HG02759 (cell line): ENCODE measurements around the gene RHOD.

Experiments
- ATAC-seq: cut with Tn5 transposase; IDR thresholded peaks from one replicate; pipeline ENCODE4 v1.9.1; 2021; ENCODE audit warnings: mild to moderate bottlenecking, moderate library complexity; ENCODE audit not compliant: unreplicated experiment

RHOD gene

DNA sequence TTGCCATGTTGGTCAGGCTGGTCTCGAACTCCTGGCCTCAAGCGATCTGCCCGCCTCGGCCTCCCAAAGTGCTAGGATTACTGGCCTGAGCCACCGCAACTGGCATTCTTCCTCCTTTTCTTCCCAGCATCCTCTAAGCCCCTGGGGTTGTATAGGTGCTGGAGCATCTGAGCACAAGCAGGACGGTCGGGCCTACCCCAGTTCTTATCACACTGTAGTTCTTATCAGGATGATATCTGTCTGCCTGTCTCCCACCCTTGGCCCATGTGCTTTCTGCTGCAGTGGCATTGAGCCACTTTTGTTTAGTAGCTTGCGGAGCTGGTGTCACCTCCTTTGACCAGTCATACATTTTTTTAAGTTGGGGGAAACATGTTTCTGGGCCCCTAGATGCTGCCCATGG, 1.9 kb downstream of the RHOD start:
- no peak for ATAC-seq

DNA sequence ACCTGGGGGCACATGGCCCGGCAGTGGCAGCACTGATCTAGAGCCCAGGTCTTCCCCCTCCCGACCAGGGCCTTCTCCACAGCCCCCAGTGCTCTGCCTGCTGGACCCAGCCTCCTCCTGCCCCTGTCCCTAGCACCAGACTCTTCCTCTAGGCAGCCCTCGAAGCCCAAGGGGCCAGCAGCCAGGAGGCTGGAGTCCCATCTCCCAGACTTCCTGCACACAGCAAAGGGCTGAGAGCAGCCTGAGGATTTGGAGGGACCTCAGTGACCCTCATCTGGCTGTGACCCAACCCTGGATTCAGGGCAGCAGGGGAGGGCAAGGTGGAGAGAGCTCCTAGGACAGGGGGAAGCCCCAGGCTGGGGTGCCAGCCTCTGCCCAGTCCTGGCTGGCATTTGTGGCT, 3.0 kb downstream of the RHOD start:
- no peak for ATAC-seq

- no peak for ATAC-seq
These were observed 3.5 kb downstream of the RHOD start for GRCh38 chr11:67060111-67060522.

DNA sequence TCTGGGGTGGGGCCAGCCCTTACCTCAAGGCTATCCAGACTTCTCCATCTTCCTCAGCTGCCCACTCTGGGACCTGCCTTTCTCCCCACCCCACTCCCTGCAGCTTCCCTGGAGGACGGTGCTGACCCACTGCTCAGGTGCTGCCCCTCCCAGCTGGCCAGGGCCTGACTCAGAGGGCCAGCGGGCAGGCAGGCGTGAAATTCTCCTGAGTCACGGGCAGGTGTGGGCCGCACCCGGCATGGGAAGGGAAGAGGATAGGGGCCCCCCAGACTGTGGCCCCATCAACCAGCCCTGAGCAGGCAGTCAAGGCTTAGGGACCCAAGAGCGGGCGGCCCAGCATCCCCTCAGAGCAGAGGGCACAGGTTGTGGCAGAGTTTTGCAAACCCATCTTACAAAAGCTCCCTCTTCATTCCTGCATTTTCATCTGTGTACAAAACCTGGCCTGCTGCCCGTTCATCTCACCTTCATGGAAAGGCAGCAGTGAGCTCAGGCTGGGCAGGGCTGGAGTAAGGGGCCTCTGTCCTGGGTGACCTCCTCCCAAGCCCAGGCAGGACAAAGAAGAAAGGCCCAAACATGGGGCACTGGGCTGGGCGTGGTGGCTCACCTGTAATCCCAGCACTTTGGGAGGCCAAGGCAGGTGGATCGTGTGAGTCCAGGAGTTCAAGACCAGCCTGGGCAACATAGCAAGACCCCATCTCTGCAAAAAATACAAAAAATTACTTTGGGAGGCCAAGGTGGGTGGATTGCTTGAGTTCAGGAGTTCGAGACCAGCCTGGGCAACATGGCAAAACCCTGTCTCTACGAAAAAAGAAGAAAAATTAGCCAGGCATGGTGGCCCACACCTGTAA, 6.1 kb downstream of the RHOD start:
- ATAC-seq: no peak

DNA sequence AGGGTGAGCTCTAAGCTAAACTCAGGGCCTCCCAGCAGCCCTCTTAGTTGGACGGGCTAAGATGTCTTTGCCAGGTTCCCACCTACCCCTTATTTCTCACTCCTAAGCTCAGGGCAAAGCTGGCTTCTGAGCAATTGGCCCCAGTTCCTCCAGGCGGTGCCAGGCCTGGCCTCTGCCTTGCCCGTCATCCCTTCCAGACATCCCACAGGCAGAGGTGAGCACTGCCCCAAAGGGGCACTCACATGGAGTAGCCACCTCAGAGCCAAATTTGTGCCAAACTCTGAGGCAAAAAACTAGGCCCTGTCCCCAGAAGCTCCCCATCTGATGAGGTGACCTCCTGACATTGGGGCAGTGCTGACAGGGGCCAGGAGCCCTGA, 9.7 kb downstream of the RHOD start:
- no peak for ATAC-seq

DNA sequence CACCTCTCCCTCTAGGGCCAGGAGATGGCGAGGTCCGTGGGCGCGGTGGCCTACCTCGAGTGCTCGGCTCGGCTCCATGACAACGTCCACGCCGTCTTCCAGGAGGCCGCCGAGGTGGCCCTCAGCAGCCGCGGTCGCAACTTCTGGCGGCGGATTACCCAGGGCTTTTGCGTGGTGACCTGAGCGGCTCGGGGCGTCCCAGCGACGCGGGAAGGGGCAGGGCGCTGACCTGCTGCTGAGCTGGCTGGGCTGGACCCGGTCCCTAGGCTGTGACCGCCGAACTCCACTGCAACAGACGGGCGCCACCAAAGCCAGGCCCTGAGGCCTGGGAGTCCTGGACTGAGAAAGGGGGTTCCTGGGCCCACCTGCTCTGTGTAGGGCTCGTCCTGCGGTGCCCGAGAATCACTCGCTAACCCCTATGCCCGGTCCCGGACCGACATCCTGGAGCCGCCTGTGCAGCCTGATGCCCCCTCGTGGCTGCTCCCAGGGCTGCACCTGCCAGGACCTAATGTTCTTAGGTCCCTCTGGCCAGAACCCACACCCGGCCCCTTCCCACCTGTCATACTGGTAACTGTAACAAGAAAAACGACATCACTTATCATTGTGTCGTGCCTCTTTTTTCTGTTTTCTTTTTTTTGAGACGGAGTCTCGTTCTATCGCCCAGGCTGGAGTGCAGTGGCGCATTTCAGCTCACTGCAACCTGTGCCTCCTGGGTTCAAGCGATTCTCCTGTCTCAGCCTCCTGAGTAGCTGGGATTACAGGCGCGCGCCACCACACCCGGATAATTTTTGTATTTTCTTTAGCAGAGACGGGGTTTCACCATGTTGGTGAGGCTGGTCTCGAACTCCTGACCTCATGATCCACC, 15.0 kb downstream of the RHOD start:
- ATAC-seq: no peak

DNA sequence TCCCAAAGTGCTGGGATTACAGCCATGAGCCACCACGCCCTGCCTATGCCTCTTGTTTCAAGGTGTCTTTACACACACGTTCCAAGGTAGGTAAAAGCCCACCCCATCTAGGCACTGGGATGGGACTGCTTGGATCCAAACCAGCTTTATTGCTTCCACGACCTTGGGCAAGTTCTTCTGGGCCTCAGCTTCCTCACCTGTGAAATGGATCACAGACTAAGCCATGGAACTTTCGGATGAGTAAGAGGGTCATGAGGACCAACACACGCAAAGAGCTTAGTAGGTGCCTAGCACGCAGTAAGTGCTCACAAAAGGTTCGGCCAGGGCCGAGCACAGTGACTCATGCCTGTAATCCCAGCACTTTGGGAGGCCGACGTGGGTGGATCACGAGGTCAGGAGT, 15.6 kb downstream of the RHOD start:
- ATAC-seq: no peak

DNA sequence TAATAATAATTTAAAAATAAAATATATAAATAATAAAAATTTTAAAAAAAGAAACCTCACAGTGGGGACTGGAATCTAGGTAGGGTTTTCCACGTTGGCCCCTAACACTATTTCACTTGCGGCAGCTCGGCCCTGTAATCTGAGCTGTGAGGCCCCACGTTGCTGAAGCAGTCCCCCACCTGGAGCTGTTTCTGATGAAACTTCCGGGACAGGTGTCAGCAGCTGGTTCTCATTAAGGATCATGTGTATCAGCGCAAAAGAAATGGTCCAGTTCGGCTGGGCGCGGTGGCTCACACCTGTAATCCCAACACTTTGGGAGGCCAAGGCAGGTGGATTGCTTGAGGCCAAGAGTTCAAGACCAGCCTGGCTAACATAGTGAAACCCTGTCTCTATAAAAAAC, 17.3 kb downstream of the RHOD start:
- ATAC-seq: no peak

DNA sequence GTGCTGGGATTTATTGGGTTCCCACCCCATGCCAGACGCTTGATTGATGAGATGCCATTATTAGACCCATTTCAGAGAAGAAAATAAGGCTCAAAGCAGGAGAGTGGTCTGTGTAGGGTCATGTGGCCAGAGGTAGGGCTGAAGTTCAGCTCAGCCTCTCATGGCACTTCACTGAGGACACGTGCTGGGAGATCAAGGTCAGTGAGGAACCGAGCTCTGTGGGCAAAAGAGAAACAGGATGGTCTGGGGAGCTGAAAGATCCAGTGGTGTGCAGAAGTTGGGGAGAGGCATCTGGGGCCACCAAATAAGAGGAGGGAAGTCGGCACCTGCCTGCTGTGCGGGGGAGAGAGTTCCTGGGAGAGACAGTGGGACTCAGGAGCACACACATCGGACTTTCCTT, 19.6 kb downstream of the RHOD start:
- no peak for ATAC-seq

DNA sequence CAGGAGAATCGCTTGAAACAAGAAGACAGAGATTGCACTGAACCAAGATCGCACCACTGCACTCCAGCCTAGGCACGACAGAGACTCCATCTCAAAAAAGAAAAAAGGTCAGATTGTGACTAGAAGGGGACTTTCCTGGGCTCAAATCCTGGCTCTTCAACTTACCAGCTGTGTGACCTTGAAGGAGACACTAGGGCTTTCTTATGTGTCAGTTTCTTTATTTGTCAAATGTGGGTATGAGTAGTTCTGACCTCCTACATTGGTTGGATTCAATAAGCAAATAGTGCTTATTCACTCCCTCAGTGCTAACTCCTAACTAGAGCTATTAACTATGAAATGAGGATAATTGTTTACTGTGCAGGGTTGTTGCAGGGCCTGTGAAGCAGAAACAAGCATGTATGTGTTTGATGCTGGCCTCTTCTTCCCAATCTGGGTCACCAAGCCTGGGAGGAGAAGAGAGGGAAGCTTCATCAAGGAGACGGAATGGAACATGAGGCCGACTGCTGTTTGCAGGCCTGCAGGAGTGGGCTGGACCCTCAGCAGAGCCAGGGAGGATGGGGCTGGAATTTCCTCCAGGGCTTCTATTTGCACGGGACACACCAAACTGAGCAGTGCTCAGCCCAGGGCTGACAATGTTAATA, 22.5 kb downstream of the RHOD start:
- no peak for ATAC-seq

- ATAC-seq: no peak
These were observed 25.6 kb downstream of the RHOD start for GRCh38 chr11:67082071-67082791.

DNA sequence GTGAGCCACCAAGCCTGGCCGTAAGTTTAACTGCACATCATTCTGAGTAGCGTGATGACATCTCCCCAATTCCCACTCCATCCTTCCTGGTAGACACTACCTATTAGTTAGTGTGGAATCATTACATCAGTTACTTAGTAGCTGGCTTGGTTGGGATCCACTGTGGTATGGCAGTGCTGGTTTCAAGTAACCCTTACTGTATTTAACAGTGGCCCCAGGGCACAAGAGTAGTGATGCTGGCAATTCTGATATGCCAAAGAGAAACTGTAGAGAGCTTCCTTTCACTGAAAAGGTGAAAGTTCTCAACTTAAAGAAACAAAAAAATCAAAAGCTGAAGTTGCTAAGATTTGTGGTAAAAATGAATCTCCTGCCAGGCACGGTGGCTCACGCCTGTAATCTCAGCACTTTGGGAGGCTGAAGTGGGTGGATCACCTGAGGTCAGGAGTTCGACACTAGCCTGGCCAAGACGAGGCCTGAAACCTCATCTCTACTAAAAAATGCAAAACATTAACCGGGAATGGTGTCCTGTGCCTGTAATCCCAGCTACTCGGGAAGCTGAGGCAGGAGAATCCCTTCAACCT, 27.2 kb downstream of the RHOD start:
- no peak for ATAC-seq

GRCh38 chr11:67085617-67086016, 29.0 kb downstream of the RHOD start:
- ATAC-seq: no peak

DNA sequence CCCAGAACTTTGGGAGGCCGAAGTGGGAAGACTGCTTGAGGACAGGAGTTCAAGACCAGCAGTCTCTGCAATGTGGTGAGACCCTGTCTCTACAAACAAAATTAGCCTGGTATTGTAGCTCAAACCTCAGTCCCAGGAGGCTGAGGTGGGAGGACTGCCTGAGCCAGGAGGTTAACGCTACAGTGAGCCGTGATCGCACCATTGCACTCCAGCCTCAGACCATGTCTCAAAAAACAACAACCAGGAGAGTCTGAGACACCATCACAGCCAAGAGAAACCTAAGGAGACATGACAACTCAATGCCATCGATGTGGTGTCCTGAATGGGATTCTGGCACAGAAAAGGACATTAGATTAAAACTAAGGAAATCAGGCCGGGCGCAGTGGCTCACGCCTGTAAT, 34.1 kb downstream of the RHOD start:
- ATAC-seq: no peak

DNA sequence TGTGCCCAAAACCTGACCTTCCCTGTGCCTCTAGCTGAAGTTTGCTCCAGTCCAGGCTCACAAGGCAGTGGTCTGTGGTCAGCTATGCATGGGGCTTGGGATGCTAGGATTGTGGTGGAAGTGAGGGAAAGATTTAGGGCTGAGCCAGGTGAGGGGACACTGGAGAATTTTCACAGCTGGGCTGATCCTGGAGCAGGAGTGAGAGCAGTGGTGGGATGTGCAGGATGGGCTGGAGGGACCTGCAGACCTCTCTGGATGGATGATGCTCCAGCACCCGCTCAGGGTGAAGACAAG, 38.5 kb downstream of the RHOD start:
- no peak for ATAC-seq

- no peak for ATAC-seq
These were observed 42.3 kb downstream of the RHOD start for GRCh38 chr11:67098799-67099429.

GRCh38 chr11:67099831-67100324, 43.2 kb downstream of the RHOD start:
- ATAC-seq: peak; percentile 37

GRCh38 chr11:67102664-67103063, 46.0 kb downstream of the RHOD start:
- no peak for ATAC-seq

DNA sequence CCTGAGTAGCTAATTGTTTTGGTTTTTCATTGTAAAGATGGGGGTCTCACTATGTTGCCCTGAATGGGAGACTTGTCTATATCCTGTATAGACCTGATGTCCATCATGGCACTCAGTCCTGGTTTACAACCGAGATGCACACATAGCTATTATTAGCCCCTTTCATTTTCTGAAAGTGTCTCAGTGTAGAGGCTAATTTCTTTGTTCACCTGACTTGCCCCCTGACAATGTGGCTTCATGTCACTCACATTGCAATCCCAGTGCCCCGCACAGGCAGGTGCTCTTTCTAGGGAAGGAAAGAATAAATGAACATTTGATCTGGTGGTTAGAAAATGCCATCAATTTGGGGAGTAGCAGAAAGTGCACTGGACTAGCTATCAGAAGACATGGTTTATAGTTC, 49.3 kb downstream of the RHOD start:
- no peak for ATAC-seq

GRCh38 chr11:67111261-67111660, 54.6 kb downstream of the RHOD start:
- no peak for ATAC-seq
